DND-41 (cell line): ENCODE results near the gene UROC1.

Source experiments
- CTCF ChIP-seq: IDR thresholded peaks from 2 replicates; pipeline ENCODE4 v1.5.1; 2012; ENCODE audit warnings: borderline replicate concordance, low read length, moderate library complexity, mild to moderate bottlenecking; ENCODE audit not compliant: poor library complexity, severe bottlenecking; ENCODE audit errors: extremely low read depth
- EZH2 ChIP-seq: IDR thresholded peaks from 3 replicates; pipeline ENCODE4 v1.6.1; 2012; ENCODE audit warnings: borderline replicate concordance, low read depth, mild to moderate bottlenecking, moderate library complexity, low read length, inconsistent platforms; ENCODE audit not compliant: severe bottlenecking

- no peak for TF ChIP-seq EZH2
- TF ChIP-seq CTCF = no peak
These were observed 33.0 kb upstream of the UROC1 start for GRCh38 chr3:126550488-126551051.
